ENCODE measurements around the gene PGM2L1. TPM values are rescaled to one million over a fixed set of nuclear protein-coding genes. Genes with fewer than 3 reads are reported as not detected.
"Not testable (repeated sequence)": the region's sequence is repeated elsewhere in the genome, so short reads cannot be mapped to it uniquely, and the experiment has no call there.

The PGM2L1 gene
- total and polyA plus RNA-seq, 9 donors = 1.0 to 6.2 (median 2.1) TPM

- Histone ChIP-seq H3K36me3 (no peaks in the 10 kb centered on the region), H3K27ac (no peak overlapping the region), H3K27me3 (no peaks in the 10 kb centered on the region), H3K4me3 (no peak overlapping the region), H3K9me3 (no peaks in the 10 kb centered on the region), H3K4me1 (ENCODE audit: insufficient read depth) (no peaks in the 10 kb centered on the region)
- no peak for DNase-seq
- intact Hi-C loops (cut with DNase I) = no loop called here
- 15 to 22% (median 21%) methylated on average over 1 of the region's 1 CpG for WGBS, 3 donors
- no peak for TF ChIP-seq CTCF (IDR thresholded peaks at IDR 0.05)
- TF ChIP-seq EP300 (IDR thresholded peaks at IDR 0.05) = no peak
- no peak for TF ChIP-seq POLR2A (IDR thresholded peaks at IDR 0.05)
Measured at GRCh38 chr11:74341921-74342320, 56.3 kb downstream of the PGM2L1 start.

GRCh38 chr11:74339619-74340018, 58.6 kb downstream of the PGM2L1 start:
- no peak overlapping the region for H3K27ac ChIP-seq
- TF ChIP-seq EP300 (IDR thresholded peaks at IDR 0.05) = no peak
- no peak for TF ChIP-seq CTCF (IDR thresholded peaks at IDR 0.05)
- no peak for TF ChIP-seq POLR2A (IDR thresholded peaks at IDR 0.05)
- no peak overlapping the region for H3K4me3 ChIP-seq
- H3K4me1 ChIP-seq (ENCODE audit: insufficient read depth) = no peaks in the 10 kb centered on the region
- H3K9me3 ChIP-seq = no peaks in the 10 kb centered on the region
- H3K36me3 ChIP-seq = no peaks in the 10 kb centered on the region
- intact Hi-C loops (cut with DNase I) = no loop called here
- DNase-seq = no peak
- no peaks in the 10 kb centered on the region for H3K27me3 ChIP-seq

- DNase-seq = no peak
- WGBS, 3 donors = 61 to 80% (median 63%) methylated on average over 6 of the region's 6 CpGs
- no peak overlapping the region for H3K4me3 ChIP-seq
- no peak overlapping the region for H3K27ac ChIP-seq
- no peaks in the 10 kb centered on the region for H3K4me1 ChIP-seq (ENCODE audit: insufficient read depth)
- TF ChIP-seq EP300 (IDR thresholded peaks at IDR 0.05) (no peak), POLR2A (IDR thresholded peaks at IDR 0.05) (no peak), CTCF (IDR thresholded peaks at IDR 0.05) (no peak)
- intact Hi-C loops (cut with DNase I) = no loop called here
- H3K36me3 ChIP-seq = no peaks in the 10 kb centered on the region
- H3K9me3 ChIP-seq = no peaks in the 10 kb centered on the region
- H3K27me3 ChIP-seq = no peaks in the 10 kb centered on the region
Measured at GRCh38 chr11:74338963-74339362, 59.3 kb downstream of the PGM2L1 start.

- TF ChIP-seq POLR2A (IDR thresholded peaks at IDR 0.05) (no peak), CTCF (IDR thresholded peaks at IDR 0.05) (no peak), EP300 (IDR thresholded peaks at IDR 0.05) (no peak)
- Histone ChIP-seq H3K4me1 (ENCODE audit: insufficient read depth) (no peaks in the 10 kb centered on the region), H3K27me3 (no peaks in the 10 kb centered on the region), H3K9me3 (no peaks in the 10 kb centered on the region), H3K27ac (no peak overlapping the region), H3K36me3 (no peaks in the 10 kb centered on the region), H3K4me3 (no peak overlapping the region)
- intact Hi-C loops (cut with DNase I) = no loop called here
- no peak for DNase-seq
- 92 to 96% (median 96%) methylated on average over 1 of the region's 1 CpG for WGBS, 3 donors
Measured at GRCh38 chr11:74333193-74333592, 65.0 kb downstream of the PGM2L1 start.

- no peak for TF ChIP-seq EP300 (IDR thresholded peaks at IDR 0.05)
- no peak for TF ChIP-seq CTCF (IDR thresholded peaks at IDR 0.05)
- no peak for TF ChIP-seq POLR2A (IDR thresholded peaks at IDR 0.05)
- no peaks in the 10 kb centered on the region for H3K27me3 ChIP-seq
- DNase-seq = no peak
- WGBS, 3 donors = 95 to 100% (median 98%) methylated on average over 1 of the region's 1 CpG
- intact Hi-C loops (cut with DNase I) = no loop called here
- H3K4me1 ChIP-seq (ENCODE audit: insufficient read depth) = no peaks in the 10 kb centered on the region
- H3K9me3 ChIP-seq = no peaks in the 10 kb centered on the region
- no peak overlapping the region for H3K4me3 ChIP-seq
- no peak overlapping the region for H3K27ac ChIP-seq
- H3K36me3 ChIP-seq = no peaks in the 10 kb centered on the region
Measured at GRCh38 chr11:74332291-74332690, 65.9 kb downstream of the PGM2L1 start.

- H3K4me1 ChIP-seq (ENCODE audit: insufficient read depth); H3K36me3 ChIP-seq; H3K9me3 ChIP-seq; H3K27me3 ChIP-seq; DNase-seq; H3K4me3 ChIP-seq; H3K27ac ChIP-seq; intact Hi-C loops (cut with DNase I): not testable (repeated sequence)
- WGBS, 3 donors = 23 to 62% (median 47%) methylated on average over 6 of the region's 6 CpGs
Measured at GRCh38 chr11:74331000-74331399, 67.2 kb downstream of the PGM2L1 start.

Measured in ovary (tissue), 9 donors.